GM18519 (cell line): ENCODE results near the gene STX11.
"Not testable (repeated sequence)": the region's sequence is repeated elsewhere in the genome, so short reads cannot be mapped to it uniquely, and the experiment has no call there.

Experiments used
- ATAC-seq: cut with Tn5 transposase; IDR thresholded peaks from one replicate; pipeline ENCODE4 v1.9.1; 2021; ENCODE audit warnings: mild to moderate bottlenecking, moderate library complexity; ENCODE audit not compliant: unreplicated experiment, low FRiP score

The STX11 gene

DNA sequence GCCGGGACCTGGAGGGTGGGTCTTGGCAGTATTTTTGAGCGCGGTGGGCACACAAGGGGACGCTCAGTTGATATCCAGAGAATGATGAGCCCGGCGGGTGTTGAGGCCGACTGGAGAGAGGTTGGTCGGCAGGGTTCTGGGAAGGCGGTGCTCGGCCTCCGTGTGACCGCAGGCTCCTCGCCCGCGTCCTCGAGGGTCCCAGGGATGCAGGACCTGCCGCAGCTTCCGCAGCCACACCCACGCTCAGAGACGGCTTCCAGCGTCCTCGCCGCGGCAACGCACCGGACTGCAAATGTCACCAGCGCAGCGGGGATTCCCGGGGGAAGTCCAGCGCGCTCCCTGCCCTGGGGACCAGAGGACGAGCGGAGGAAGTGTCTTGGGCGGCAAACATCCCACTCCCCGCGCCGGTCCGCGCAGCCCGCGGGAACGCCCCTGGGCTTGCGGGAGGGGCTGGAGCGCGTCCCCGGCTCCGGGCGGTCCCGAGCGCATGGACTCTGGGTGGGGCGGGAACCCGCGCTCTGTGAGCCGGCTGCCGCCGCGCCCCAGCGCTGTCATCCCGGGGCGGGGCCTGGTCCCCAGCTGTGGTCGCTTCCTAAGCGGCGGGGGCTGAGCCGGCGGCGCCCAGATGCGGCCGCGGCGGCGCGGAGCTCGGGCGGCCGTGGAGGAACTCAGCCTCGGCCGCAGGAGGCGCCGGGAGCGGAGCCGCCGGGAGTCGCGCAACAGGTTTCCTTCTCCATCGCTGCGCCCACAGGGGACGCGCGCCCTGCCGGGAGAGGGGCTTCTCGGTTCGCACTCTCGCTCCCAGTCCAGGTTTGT lies at the start of gene STX11:
TSS of gene STX11 (plus strand) at position 624 of the 816 bp plus-strand sequence. CDS start 36,111 bp downstream, outside the sequence.
- ATAC-seq: peak; percentile 65

DNA sequence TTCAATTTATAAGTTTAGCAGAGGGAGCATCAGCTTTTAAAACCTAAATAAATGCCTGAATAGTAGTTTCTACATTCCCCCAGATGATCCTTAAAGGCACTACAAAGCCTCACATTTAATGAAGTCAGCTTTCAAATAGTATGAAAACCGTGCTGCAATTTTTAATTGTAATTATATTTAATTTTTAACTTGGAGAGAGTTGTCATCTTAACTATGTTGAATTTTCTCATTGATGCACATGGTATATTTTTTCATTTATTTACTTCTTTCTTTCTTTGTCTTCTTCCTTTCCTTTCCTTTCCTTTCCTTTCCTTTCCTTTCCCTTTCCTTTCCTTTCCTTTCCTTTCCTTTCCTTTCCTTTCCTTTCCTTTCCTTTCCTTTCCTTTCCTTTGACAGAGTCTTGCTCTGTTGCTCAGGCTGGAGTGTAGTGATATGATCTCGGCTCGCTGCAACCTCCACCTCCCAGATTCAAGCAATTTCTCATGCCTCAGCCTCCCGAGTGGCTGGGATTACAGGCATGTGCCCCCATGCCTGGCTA lies 47.2 kb upstream of the STX11 start:
- no peak for ATAC-seq

DNA sequence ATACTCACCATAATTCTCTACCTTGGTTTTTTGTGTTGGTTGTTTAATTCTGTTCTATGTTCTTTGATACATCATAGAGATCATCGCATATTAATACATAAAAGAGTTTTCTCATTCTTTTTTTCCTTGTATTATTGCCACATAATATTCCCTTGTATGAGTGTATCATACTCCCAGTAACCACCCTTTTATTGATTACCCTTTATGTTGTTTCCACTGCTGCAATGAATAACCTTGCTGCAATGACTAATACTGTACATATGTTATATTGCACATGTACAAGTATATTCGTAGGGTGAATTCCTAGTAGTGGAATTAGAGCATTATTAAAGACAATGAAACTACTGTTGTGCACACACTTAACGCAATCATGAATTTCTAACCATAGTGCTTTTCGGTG lies 45.8 kb upstream of the STX11 start:
- no peak for ATAC-seq

DNA sequence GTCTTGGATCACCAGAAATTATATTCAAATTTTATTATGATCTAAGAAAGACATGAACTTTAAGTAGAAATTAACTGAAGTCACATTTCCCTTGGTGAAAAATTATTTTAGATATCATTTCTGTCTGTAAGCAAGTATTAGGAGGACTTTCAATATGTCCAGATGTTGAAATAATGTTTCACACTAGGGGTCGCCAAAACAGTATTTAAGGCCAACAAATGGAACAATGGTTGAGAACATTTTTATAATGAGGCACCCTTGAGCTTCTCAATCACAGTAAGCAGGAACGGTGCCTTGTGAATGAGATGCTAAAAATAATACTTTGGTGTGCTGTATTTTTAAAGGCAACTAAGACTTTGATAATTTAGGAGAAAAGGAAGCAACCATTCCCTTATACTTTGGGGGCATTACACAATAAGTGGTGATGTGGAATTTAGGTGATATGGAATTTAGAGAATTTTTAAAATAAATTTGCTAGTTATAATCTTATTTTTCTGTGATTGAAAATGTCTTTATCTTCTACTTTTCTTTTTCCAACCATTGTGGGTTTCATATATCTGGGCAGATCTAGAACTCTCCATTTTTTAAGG lies 45.3 kb upstream of the STX11 start:
- ATAC-seq: peak; percentile 58

DNA sequence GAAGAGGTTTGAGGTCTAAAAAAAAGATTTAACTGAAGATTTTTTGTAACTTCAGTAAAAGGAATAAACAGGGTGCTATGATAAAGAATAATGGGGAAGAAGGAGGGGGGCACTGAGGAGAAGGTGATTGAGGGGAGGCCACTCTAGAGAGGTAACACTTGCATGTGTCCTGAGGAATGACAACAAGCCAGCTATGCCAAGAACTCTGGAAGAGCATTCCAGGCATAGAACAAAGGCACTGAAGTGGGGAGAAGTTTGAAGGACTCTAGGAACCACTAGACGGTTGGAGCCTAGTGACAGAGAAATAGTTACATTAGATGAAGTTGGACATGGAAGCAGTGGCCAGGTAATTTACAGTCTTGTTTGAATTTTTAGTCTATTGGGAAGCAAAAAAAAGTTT lies 44.1 kb upstream of the STX11 start:
- ATAC-seq: no peak

DNA sequence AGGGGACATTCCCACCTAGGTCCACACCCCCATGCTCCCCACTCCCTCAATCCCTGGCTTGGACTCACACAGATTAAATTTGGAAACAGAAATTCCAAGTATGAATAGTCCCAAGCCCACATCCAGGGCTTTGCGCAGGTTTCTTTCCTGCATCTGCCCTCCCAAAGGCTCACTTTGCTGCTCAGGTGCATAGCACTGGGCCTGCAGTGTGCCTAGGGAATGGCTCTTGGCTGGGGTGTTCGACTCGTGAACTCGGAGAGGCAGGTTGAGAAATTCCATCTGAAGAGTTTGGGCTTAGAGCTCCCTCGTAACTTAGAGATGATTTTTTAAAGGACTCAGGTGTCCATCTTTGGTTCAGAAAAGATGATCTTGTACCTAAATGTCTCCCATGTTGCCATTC lies 40.1 kb upstream of the STX11 start:
- no peak for ATAC-seq

DNA sequence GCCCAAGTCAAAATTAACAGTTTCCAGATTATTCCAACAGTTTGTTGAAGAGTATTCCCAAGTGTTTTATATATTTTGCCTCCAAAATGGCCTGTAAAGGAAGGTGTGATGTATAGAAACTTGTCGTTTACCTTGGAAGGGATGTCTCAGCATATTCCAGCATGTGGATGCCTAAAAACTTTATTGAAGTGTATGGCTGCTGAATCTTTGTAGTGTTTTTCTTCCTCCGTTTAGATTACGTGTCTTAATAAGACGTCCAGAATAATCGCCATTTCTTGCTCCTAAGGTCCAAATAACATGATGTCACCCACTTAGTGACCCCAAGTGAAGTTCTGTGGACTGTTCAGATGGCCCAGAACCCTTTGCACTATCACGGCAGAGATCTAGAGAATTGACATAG lies 37.0 kb upstream of the STX11 start:
- ATAC-seq: no peak

DNA sequence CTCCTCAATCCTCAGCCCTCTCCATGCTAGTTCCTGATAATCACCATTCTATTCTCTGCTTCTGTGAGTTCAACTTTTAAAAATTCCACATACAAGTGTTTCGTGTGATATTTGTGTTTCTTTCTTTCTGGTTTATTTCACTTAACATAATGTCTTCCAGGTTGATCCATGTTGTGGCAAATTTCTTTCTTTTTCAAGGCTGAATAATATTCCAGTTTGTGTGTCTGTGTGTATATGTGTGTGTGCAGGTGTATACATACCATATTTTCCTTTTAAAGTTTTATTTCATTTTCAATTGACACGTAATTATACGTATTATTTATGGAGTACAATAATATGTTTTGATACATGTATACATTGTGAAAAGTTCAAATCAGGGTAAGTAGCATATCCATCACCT lies 35.1 kb upstream of the STX11 start:
- no peak for ATAC-seq

DNA sequence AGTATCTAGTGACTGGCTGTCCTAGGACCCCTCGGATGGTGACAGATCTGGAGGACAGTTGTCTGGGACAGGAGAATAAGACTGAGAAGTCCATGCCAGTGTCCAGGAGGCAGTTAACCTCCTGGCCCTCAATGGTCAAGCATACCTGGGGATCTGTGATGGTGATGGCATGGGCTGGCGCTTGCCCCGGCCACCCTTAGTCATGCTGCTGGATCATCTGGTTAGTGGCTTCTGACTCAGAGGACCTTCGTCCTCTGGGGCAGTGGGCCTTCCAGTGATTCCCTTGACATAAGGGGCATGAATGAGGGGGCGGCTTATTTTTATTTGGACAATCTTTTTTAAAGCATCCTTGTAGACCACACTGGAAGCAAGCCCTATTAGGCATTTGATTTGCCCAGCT lies 30.9 kb upstream of the STX11 start:
- ATAC-seq: no peak

DNA sequence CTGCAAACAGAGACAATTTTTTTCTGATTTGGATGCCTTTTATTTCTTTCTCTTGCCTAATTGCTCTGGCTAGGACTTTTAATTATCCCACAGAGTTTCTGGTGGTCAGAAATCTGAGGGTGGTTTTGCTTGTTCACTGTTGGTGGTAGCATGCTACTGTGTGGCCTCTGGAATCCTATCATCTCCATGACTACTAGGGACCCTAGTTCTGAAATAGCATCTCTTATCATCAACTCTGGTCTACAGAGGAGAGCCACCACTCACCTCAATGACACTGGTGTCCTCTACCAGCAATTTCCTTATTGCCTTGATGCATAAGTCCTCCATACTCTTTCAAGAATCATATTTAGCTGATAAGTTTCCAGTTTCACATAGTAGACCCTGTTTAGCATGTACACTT lies 27.5 kb upstream of the STX11 start:
- ATAC-seq: no peak

DNA sequence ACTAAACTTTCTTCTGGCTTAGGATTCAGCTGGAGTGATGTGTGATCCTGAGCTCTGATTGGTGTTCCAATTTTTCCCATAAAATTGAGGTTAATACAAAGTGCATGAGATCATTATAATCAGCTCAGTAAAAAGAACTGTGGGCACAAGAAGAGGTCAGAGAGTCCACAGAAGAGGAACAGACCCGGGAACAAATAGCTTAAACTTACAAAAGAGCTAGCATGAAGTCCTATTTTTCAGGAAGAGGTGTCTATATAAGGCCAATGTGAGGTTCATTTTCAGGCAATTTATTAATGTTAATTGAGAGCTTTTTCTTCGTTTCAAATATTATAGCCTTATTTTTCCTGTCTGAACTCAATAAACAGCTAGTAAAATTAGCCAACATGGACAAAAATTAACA lies 26.9 kb upstream of the STX11 start:
- no peak for ATAC-seq

DNA sequence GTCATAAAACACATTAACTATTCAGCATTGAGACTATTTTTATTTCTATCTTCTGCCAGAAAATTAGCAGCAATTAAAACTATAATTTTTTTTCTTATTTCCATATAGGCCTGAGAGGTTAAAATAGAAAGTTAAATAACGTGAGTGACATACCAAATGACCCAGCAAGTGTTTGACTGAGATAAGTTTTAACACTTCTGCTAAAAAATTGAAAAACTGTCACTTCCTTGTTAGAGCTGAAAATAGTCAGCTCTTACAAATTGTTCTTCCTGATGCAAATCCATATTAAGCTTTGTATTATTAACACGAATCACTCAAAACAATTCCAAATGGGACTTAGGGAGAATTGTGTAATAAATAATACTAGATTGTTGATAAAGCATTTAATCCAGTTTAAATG lies 26.5 kb upstream of the STX11 start:
- no peak for ATAC-seq

DNA sequence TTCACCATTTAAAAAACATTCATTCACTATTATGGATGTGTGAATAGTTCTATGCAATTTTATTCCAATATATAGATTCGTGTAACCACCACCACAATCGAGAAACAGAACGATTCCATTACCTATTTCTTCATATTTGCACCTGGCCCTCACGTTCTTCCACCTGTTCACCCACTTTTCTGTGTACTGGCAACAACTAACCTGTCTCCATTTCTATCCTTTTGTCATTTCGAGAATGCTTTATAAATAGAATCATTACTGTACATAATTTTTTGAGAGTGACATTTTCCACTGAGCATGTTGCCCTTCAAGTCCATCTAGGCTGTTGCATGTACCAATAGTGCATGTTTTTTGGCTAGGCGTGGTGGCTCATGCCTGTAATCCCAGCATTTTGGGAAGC lies 23.2 kb upstream of the STX11 start:
- ATAC-seq: no peak

DNA sequence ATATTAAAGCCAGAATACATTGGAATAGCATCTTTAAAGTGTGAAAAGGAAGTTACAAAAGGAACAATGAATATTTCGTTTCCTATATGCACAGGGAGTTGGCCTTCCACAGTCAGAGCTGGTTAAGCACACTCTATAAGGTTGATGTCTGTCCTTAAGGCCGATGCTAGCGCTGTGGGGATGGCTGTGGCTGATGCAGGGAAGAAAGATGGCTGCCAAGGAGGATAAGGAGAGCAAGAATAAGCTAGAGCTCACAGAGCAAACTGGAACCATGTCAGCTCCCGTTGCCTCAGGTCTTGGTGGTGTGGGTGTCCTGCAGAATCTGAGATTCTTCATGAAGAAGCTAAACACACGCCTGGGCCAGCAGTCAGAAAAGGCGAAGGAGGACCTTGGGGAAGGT lies 20.8 kb upstream of the STX11 start:
- ATAC-seq: no peak

DNA sequence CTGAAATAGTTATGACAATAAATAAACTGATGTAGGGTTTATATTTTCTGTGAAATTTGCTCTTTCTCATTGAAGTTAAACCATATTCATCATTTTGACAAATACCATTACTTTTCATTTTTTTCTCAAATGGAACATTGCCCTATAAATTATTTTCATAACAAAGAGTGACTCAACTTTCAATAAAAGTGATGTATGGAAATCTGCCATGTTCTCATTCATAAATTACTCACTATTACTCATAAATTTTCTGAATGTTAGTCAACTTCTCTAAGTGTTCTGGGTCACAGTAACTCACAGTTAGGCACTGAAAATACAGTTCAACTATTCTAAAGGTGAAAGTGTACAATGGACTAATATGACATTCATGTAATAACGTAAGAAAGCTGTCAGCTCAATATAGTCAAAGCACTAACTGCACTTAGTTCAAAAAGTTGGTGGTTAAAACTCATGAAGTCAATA lies 19.0 kb upstream of the STX11 start:
- no peak for ATAC-seq

DNA sequence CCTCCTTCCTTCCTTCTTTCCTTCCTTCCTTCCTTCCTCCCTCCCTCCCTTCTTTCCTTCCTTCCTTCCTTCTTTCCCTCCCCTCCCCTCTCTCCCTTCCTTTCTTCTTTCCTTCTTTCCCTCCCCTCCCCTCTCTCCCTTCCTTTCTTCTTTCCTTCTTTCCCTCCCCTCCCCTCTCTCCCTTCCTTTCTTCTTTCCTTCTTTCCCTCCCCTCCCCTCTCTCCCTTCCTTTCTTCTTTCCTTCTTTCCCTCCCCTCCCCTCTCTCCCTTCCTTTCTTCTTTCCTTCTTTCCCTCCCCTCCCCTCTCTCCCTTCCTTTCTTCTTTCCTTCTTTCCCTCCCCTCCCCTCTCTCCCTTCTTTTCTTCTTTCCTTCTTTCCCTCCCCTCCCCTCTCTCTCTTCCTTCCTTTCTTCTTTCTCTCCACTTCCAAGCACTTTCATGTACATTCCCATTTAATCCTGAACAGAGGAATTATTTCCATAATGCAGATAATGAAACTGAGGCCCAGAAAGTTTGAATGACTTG lies 18.1 kb upstream of the STX11 start:
- ATAC-seq: not testable (repeated sequence)

DNA sequence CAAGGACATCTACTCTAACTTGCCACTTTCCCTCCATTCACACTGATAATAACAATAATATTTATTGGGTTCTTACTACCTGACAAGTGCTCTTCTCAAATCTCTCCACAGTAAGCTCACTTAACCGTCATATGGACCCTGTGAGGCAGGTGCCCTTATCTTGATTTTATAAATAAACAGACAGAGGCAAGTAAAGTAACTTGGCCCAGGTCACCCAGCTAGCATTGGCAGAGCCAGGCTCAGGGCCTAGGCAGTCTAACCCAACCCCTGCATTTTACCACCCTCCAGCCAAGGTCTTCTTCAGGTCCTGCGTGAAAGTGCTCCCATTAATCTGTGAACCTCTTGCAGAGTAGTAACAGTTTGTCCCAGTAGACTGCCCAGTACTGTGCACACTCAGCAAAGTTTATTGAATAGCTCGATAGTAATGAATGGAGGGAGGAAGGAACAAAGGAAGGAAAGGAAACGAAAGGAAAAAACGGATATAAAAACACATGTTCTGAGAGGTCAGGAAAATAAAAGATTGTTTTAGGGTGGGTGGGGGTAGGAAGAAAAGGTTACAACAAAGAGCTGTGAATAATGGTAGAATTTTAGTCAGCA lies 17.0 kb upstream of the STX11 start:
- no peak for ATAC-seq

DNA sequence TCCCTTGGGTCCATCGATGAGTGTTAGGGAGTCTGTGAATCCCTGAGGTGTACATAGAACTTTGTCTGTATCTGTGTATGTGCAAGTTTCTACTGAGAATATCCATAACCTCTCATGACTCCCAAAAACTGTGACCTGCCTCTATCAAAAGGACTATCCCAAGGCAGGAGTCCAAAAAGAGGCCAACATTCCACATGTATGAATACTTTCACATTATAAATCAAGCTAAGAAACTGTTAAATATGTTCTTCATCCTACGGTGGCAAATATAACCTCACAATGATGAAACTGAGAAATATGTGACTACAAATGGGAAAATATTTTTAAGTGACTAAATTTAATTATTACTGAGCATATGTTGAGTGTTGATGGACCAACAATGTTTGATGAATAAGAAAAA lies 16.1 kb upstream of the STX11 start:
- no peak for ATAC-seq

DNA sequence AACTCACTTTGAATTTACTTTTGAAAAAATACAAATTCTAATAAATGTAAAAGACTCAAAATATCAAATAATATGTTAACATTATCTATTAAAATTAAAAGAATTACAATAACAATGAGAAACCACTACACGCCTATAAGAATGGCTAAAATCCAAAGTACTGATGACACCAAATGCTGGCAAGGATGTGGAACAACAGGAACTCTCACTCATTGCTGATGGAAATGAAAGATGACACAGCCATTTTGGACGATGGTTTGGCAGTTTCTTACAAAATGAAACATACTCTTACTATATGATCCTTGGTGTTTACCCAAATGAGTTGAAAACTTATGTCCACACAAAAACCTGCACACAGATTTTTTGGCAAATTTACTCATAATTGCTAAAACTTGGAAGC lies 15.6 kb upstream of the STX11 start:
- ATAC-seq: no peak

DNA sequence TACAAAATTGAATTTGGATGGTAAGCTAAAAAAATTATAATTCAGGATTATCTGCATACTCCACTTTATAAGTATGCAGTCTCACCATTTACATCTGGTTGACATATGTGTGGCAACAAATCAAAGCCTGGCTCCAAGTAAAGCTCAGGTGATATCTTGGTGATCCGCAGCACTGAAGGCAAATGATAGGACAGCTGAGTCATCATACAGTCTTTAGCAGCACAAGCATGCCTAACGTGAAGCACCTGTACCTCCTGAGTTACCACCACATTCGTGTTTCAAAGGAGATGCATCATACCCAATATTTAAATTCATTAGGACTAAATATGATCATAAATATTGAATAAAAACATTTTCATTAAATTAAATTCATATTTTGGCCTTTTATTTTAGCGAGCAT lies 11.8 kb upstream of the STX11 start:
- no peak for ATAC-seq

DNA sequence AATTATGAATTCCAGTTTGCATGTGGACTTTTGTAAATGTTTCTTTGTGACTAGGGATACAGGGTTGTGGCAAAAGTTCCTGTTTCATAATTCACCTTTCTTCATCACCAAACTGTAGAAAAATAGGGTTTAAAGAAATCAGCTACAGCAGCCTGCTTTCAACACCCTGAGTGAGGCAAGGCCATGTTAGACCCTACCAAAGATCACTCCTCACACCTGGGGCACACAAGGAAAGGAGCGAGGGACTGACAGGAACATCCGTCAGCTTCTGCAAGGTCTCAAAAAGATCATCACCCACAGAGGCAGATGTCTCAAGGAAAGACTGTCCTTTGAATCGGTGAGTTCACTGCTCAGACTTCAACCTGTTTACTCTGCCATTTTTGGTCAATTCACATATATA lies 10.5 kb upstream of the STX11 start:
- no peak for ATAC-seq
